Aorta (tissue), 5 donors: Measurements from ENCODE around the gene NFKBIB. TPM values are rescaled to one million over a fixed set of nuclear protein-coding genes. Genes with fewer than 3 reads are reported as not detected.
A peak's percentile ranks its signal among the peaks of the same experiment; 100 is the strongest.
"Not testable (repeated sequence)": the region's sequence is repeated elsewhere in the genome, so short reads cannot be mapped to it uniquely, and the experiment has no call there.

Experiments
- ATAC-seq: fragments of 200-7000 bp; cut with Tn5 transposase; one replicate; pipeline ENCODE4 v1.9.1; 2022; ENCODE audit warnings: moderate library complexity; ENCODE audit not compliant: low FRiP score
- DNase-seq, 2 donors: peaks; one replicate each; pipeline ENCODE4 v3.0.0-alpha.2; 2020
- H3K27ac ChIP-seq, 2 donors: one replicate each; pipeline ENCODE4 v1.5.1; 2013; ENCODE audit warnings: low read length in 2 of 2, mild to moderate bottlenecking in 2 of 2, moderate library complexity in 2 of 2, control low read depth in 1 of 2, inconsistent platforms in 1 of 2, low read depth in 1 of 2
- H3K27me3 ChIP-seq, 2 donors: one replicate each; pipeline ENCODE4 v1.6.1; 2013; ENCODE audit warnings: control low read depth in 1 of 2, low read length in 1 of 2, mild to moderate bottlenecking in 1 of 2, moderate library complexity in 1 of 2; ENCODE audit not compliant: insufficient read depth in 2 of 2, control insufficient read depth in 1 of 2
- H3K36me3 ChIP-seq, 2 donors: one replicate each; pipeline ENCODE4 v1.6.1; 2013; ENCODE audit warnings: control low read depth in 1 of 2, low read length in 1 of 2, mild to moderate bottlenecking in 1 of 2; ENCODE audit not compliant: insufficient read depth in 2 of 2, control insufficient read depth in 1 of 2
- H3K4me1 ChIP-seq, 2 donors: one replicate each; pipeline ENCODE4 v1.6.1; 2013; ENCODE audit warnings: low read length in 2 of 2, control low read depth in 1 of 2, mild to moderate bottlenecking in 1 of 2, moderate library complexity in 1 of 2; ENCODE audit not compliant: insufficient read depth in 2 of 2, control insufficient read depth in 1 of 2
- H3K4me3 ChIP-seq, 2 donors: one replicate each; pipeline ENCODE4 v1.5.1; 2013; ENCODE audit warnings: low read length in 2 of 2, control low read depth in 1 of 2, mild to moderate bottlenecking in 1 of 2
- H3K9me3 ChIP-seq: one replicate; pipeline ENCODE4 v1.6.1; 2013; ENCODE audit warnings: mild to moderate bottlenecking, low read length; ENCODE audit not compliant: control insufficient read depth
- WGBS, 2 donors: extraction: QIAGEN DNeasy Blood & Tissue Kit; methylation state at CpG; one replicate each; pipeline ENCODE4 v1.1.7; 2013; 5-methylcytosine and 5-hydroxymethylcytosine counted together
- intact Hi-C, 2 donors: fragments of 100-400 bp; cut with DNase I; formaldehyde crosslinking; loops; one replicate each; pipeline versions ENCODE4 v1.14.2 to v1.15.0; 2022
- polyA plus RNA-seq, 2 donors: library from polyadenylated mRNA; stranded (reverse); fragments of 200-250 nt; gene quantifications; one replicate each; pipeline ENCODE4 v1.2.3, GENCODE V29; 2013
- total RNA-seq, 2 donors: library from RNA; stranded (reverse); fragmentation: NEBNext Ultra II Directional; extraction: Animal tissue kit (Norgen Biotek cat#: 25700); gene quantifications; one replicate each; pipeline ENCODE4 v1.2.1, GENCODE V29; 2021
- donor health status: healthy with polysubstance abuse.
- donor health status: Bipolar disorder and iron deficiency.
- donor health status: DM: no; HTN: no; CAD: no.
- donor health status: DM: no; HTN: no; CAD: no.
- donor health status: DM: yes; HTN: yes; CAD: no.

Gene NFKBIB
- total and polyA plus RNA-seq, 4 donors, result 16.0 to 30.1 (median 24.0) TPM

- intact Hi-C loops, result no loop called here
- Histone ChIP-seq H3K27me3 (no peaks in the 10 kb centered on the region), H3K4me1 (no peaks in the 10 kb centered on the region), H3K4me3 (peak overlapping the region in 1 of 2 donors; percentile 12), H3K9me3 (no peaks in the 10 kb centered on the region), H3K27ac (no peak overlapping the region), H3K36me3 (no peaks in the 10 kb centered on the region)
- ATAC-seq (peak; percentile 54), DNase-seq (no peak)
- WGBS, 2 donors, result 4 to 6% methylated on average over 34 of the region's 34 CpGs
These were observed 30.5 kb upstream of the NFKBIB start for GRCh38 chr19:38869160-38869835.

- intact Hi-C loops, result loop anchor here (10.0 kb wide), 3 partner anchors 105 to 355 kb away; no protein-coding TSS in a partner anchor
- 18 to 19% methylated on average over 56 to 62 of the region's 62 CpGs for WGBS, 2 donors
- no peaks in the 10 kb centered on the region for H3K36me3 ChIP-seq
- H3K27me3 ChIP-seq, result no peaks in the 10 kb centered on the region
- ATAC-seq, result peak; percentile 91
- no peaks in the 10 kb centered on the region for H3K4me1 ChIP-seq
- H3K4me3 ChIP-seq, result peak overlapping the region in 1 of 2 donors; percentile 12
- H3K27ac ChIP-seq, result no peak overlapping the region
- peak; percentile 90 to 94 for DNase-seq
- H3K9me3 ChIP-seq, result no peaks in the 10 kb centered on the region
These were observed 29.7 kb upstream of the NFKBIB start for GRCh38 chr19:38869836-38870607.

GRCh38 chr19:38870612-38871011, 29.2 kb upstream of the NFKBIB start:
- H3K36me3 ChIP-seq, result no peaks in the 10 kb centered on the region
- no peaks in the 10 kb centered on the region for H3K4me1 ChIP-seq
- no peaks in the 10 kb centered on the region for H3K27me3 ChIP-seq
- intact Hi-C loops, result loop anchor here (10.0 kb wide), 3 partner anchors 106 to 356 kb away; no protein-coding TSS in a partner anchor
- H3K9me3 ChIP-seq, result no peaks in the 10 kb centered on the region
- ATAC-seq (no peak), DNase-seq (no peak)
- 96 to 97% methylated on average over 19 of the region's 19 CpGs for WGBS, 2 donors
- H3K4me3 ChIP-seq, result no peak overlapping the region
- H3K27ac ChIP-seq, result no peak overlapping the region

GRCh38 chr19:38873400-38873799, 26.4 kb upstream of the NFKBIB start:
- H3K4me3 ChIP-seq, H3K4me1 ChIP-seq, DNase-seq, H3K27me3 ChIP-seq, ATAC-seq, H3K27ac ChIP-seq, H3K9me3 ChIP-seq, H3K36me3 ChIP-seq: not testable (repeated sequence)
- WGBS, 2 donors, result 84 to 89% methylated on average over 10 of the region's 10 CpGs
- intact Hi-C loops, result loop anchor here (10.0 kb wide), 3 partner anchors 109 to 359 kb away; no protein-coding TSS in a partner anchor

GRCh38 chr19:38875656-38876395, 23.9 kb upstream of the NFKBIB start:
- ATAC-seq (no peak), DNase-seq (no peak)
- Histone ChIP-seq H3K36me3 (no peaks in the 10 kb centered on the region), H3K27ac (no peak overlapping the region), H3K27me3 (no peaks in the 10 kb centered on the region), H3K4me3 (no peak overlapping the region), H3K9me3 (no peaks in the 10 kb centered on the region), H3K4me1 (no peaks in the 10 kb centered on the region)
- intact Hi-C loops, result loop anchor here (10.0 kb wide), 3 partner anchors 111 to 361 kb away; no protein-coding TSS in a partner anchor
- WGBS, 2 donors, result 80 to 83% methylated on average over 6 of the region's 6 CpGs

- Histone ChIP-seq H3K27me3 (no peaks in the 10 kb centered on the region), H3K4me3 (no peak within 1 kb of the TSS), H3K9me3 (no peaks in the 10 kb centered on the region), H3K4me1 (no peaks in the 10 kb centered on the region), H3K27ac (no peak within 1 kb of the TSS), H3K36me3 (no peaks in the 10 kb centered on the region)
- ATAC-seq (peak; percentile 37), DNase-seq (no peak)
- intact Hi-C loops, result loop anchor here (10.0 kb wide), 3 partner anchors 113 to 363 kb away; no protein-coding TSS in a partner anchor
- WGBS, 2 donors, result 62 to 64% methylated on average over 11 of the region's 11 CpGs
These were observed 21.8 kb upstream of the NFKBIB start, which contains the start of gene RINL for GRCh38 chr19:38877781-38878574. Gene RINL, minus strand, starts transcription at chr19:38878275. Its CDS starts 1,533 bp downstream, at chr19:38876742.

GRCh38 chr19:38878575-38879399, 21.0 kb upstream of the NFKBIB start:
- intact Hi-C loops, result loop anchor here (10.0 kb wide), 3 partner anchors 114 to 364 kb away; no protein-coding TSS in a partner anchor
- WGBS, 2 donors, result 75 to 81% methylated on average over 16 of the region's 16 CpGs
- no peaks in the 10 kb centered on the region for H3K9me3 ChIP-seq
- ATAC-seq, result no peak
- no peaks in the 10 kb centered on the region for H3K27me3 ChIP-seq
- H3K4me1 ChIP-seq, result no peaks in the 10 kb centered on the region
- DNase-seq, result no peak
- H3K4me3 ChIP-seq, result no peak overlapping the region
- H3K36me3 ChIP-seq, result no peaks in the 10 kb centered on the region
- H3K27ac ChIP-seq, result no peak overlapping the region
